H1 (cell line): ENCODE results near the gene TSPAN9. TPM values are rescaled to one million over a fixed set of nuclear protein-coding genes. Genes with fewer than 3 reads are reported as not detected.

ENCODE experiments used
- CTCF ChIA-PET: fragments of 300-600 bp; sonication (Branson Sonifier 250); formaldehyde crosslinking; loops from one replicate; lab custom pipeline; 2021; ENCODE audit not compliant: partially characterized antibody; lab: Charles Lee
- POLR2A ChIA-PET: fragments of 300-600 bp; sonication (Branson Sonifier 250); formaldehyde crosslinking; loops from one replicate; lab custom pipeline; 2021; ENCODE audit warnings: inconsistent platforms; ENCODE audit not compliant: partially characterized antibody; lab: Charles Lee
- DNase-seq, 2 experiments: peaks; one replicate each; pipeline versions ENCODE4 v3.0.0 to v3.0.0-alpha.2; 2010 to 2022; ENCODE audit warnings: low spot score in 2 of 2, low read depth in 1 of 2, mixed read lengths in 1 of 2
- FAIRE-seq: peaks from 2 replicates; lab custom pipeline; 2011; peaks lifted over from hg19 to GRCh38; lab: Jason Lieb, UNC
- H2AFZ ChIP-seq: 2 replicates; pipeline ENCODE4 v1.8.1; 2012; ENCODE audit warnings: low read length, inconsistent platforms
- H2AK5ac ChIP-seq: 2 replicates; pipeline ENCODE4 v1.6.1; 2013; ENCODE audit warnings: low read depth, low read length
- H2BK120ac ChIP-seq: replicated peaks from 2 replicates; pipeline ENCODE3; 2013; ENCODE audit warnings: low read depth, low read length, inconsistent platforms
- H2BK12ac ChIP-seq: 2 replicates; pipeline ENCODE4 v1.6.1; 2013; ENCODE audit warnings: low read depth, low read length
- H2BK15ac ChIP-seq: 2 replicates; pipeline ENCODE4 v1.6.1; 2013; ENCODE audit warnings: low read length
- H2BK20ac ChIP-seq: 2 replicates; pipeline ENCODE4 v1.6.1; 2013; ENCODE audit warnings: low read length
- H2BK5ac ChIP-seq: 2 replicates; pipeline ENCODE4 v1.6.1; 2013; ENCODE audit warnings: low read depth, low read length
- H3K14ac ChIP-seq: 2 replicates; pipeline ENCODE4 v1.6.1; 2013; ENCODE audit warnings: inconsistent platforms; ENCODE audit not compliant: insufficient read length
- H3K18ac ChIP-seq: 2 replicates; pipeline ENCODE4 v1.6.1; 2013; ENCODE audit warnings: low read length; ENCODE audit errors: extremely low read depth
- H3K23ac ChIP-seq: 2 replicates; pipeline ENCODE4 v1.6.1; 2013; ENCODE audit warnings: inconsistent platforms; ENCODE audit not compliant: insufficient read length
- H3K23me2 ChIP-seq: 2 replicates; pipeline ENCODE4 v1.6.1; 2013; ENCODE audit warnings: low read depth, low read length
- H3K27ac ChIP-seq: 2 replicates; pipeline ENCODE4 v1.6.1; 2011; ENCODE audit warnings: low read depth, low read length, inconsistent platforms
- H3K27me3 ChIP-seq, 4 experiments: replicated peaks in 1 of 4; 1 replicate in 1 of 4; 2 replicates in 3 of 4; pipeline versions ENCODE4 v1.6.1 to v1.8.1; 2011 to 2013; ENCODE audit warnings: low read length in 3 of 4, mild to moderate bottlenecking in 3 of 4, inconsistent platforms in 2 of 4, mixed read lengths in 2 of 4, moderate library complexity in 1 of 4; ENCODE audit not compliant: control insufficient read depth in 3 of 4, insufficient read depth in 3 of 4; ENCODE audit errors: extremely low read depth in 1 of 4
- H3K36me3 ChIP-seq, 4 experiments: 2 replicates each; pipeline versions ENCODE4 v1.6.1 to v1.8.1; 2011 to 2013; ENCODE audit warnings: mild to moderate bottlenecking in 4 of 4, low read length in 3 of 4, moderate library complexity in 2 of 4, control low read depth in 1 of 4, inconsistent platforms in 1 of 4; ENCODE audit not compliant: insufficient read depth in 4 of 4, control insufficient read depth in 2 of 4
- H3K4ac ChIP-seq: replicated peaks from 2 replicates; pipeline ENCODE3; 2013; ENCODE audit warnings: low read length, low read depth, mixed read lengths, inconsistent platforms; ENCODE audit not compliant: insufficient read length
- H3K4me1 ChIP-seq, 4 experiments: replicated peaks in 1 of 4; 1 replicate in 1 of 4; 2 replicates in 3 of 4; pipeline versions ENCODE4 v1.6.1 to v1.8.1; 2011 to 2013; ENCODE audit warnings: low read length in 3 of 4, inconsistent platforms in 2 of 4, mixed read lengths in 1 of 4; ENCODE audit not compliant: insufficient read depth in 4 of 4, control insufficient read depth in 3 of 4
- H3K4me2 ChIP-seq, 2 experiments: 2 replicates each; pipeline versions ENCODE4 v1.6.1 to v1.8.1; 2011 to 2013; ENCODE audit warnings: low read depth in 2 of 2, low read length in 2 of 2, control low read depth in 1 of 2, inconsistent platforms in 1 of 2, mild to moderate bottlenecking in 1 of 2; ENCODE audit not compliant: insufficient read depth in 1 of 2
- H3K4me3 ChIP-seq, 4 experiments: fragments of 200-600, 300-600 bp in 1 of 4; sonication (generic), shearing (Covaris generic), sonication (Bioruptor Twin) in 1 of 4; 2 replicates each; pipeline versions ENCODE4 v1.5.1 to v1.8.1; 2011 to 2016; ENCODE audit warnings: low read length in 4 of 4, low read depth in 3 of 4, control low read depth in 2 of 4, inconsistent platforms in 2 of 4, mild to moderate bottlenecking in 2 of 4, mixed read lengths in 1 of 4, moderate library complexity in 1 of 4; ENCODE audit not compliant: insufficient read depth in 2 of 4; ENCODE audit errors: extremely low read depth in 1 of 4
- H3K56ac ChIP-seq: replicated peaks from 2 replicates; pipeline ENCODE3; 2013; ENCODE audit warnings: low read depth, mild to moderate bottlenecking, mixed read lengths, low read length, inconsistent platforms; ENCODE audit not compliant: insufficient read length
- H3K79me1 ChIP-seq: 2 replicates; pipeline ENCODE4 v1.6.1; 2013; ENCODE audit warnings: low read depth, low read length, control low read depth
- H3K79me2 ChIP-seq, 2 experiments: 2 replicates each; pipeline versions ENCODE4 v1.6.1 to v1.8.1; 2012 to 2013; ENCODE audit warnings: low read length in 2 of 2, mild to moderate bottlenecking in 2 of 2, inconsistent platforms in 1 of 2; ENCODE audit not compliant: insufficient read depth in 2 of 2, control insufficient read depth in 1 of 2
- H3K9ac ChIP-seq, 4 experiments: replicated peaks in 1 of 4; 1 replicate in 1 of 4; 2 replicates in 3 of 4; pipeline versions ENCODE4 v1.6.1 to v1.8.1; 2011 to 2013; ENCODE audit warnings: low read depth in 3 of 4, low read length in 3 of 4, control low read depth in 2 of 4, mild to moderate bottlenecking in 2 of 4, moderate library complexity in 2 of 4, inconsistent platforms in 1 of 4; ENCODE audit errors: extremely low read depth in 1 of 4
- H3K9me3 ChIP-seq, 2 experiments: 2 replicates each; pipeline versions ENCODE4 v1.6.1 to v1.8.1; 2012 to 2013; ENCODE audit warnings: mild to moderate bottlenecking in 2 of 2, moderate library complexity in 2 of 2, control low read depth in 1 of 2, inconsistent platforms in 1 of 2, low read depth in 1 of 2, low read length in 1 of 2, mixed read lengths in 1 of 2; ENCODE audit not compliant: insufficient read depth in 2 of 2
- H4K20me1 ChIP-seq, 2 experiments: replicated peaks in 1 of 2; 2 replicates each; pipeline versions ENCODE3 to v1.8.1; 2011 to 2013; ENCODE audit warnings: inconsistent platforms in 2 of 2, low read length in 2 of 2, mild to moderate bottlenecking in 1 of 2; ENCODE audit not compliant: insufficient read depth in 2 of 2, control insufficient read depth in 1 of 2
- H4K5ac ChIP-seq: 2 replicates; pipeline ENCODE4 v1.6.1; 2013; ENCODE audit warnings: low read length, low read depth, mixed read lengths, inconsistent platforms; ENCODE audit not compliant: insufficient read length
- H4K8ac ChIP-seq: 2 replicates; pipeline ENCODE4 v1.8.0; 2013; ENCODE audit warnings: mild to moderate bottlenecking, moderate library complexity, low read length, inconsistent platforms; ENCODE audit not compliant: insufficient read depth; ENCODE audit errors: extremely low read depth
- H4K91ac ChIP-seq: replicated peaks from 2 replicates; pipeline ENCODE3; 2013; ENCODE audit warnings: low read length, mixed read lengths, inconsistent platforms; ENCODE audit not compliant: insufficient read length
- ATF2 ChIP-seq: IDR thresholded peaks from 2 replicates; pipeline ENCODE4 v1.6.1; 2012; ENCODE audit warnings: low read length, inconsistent platforms
- ATF3 ChIP-seq: IDR thresholded peaks from 2 replicates; pipeline ENCODE4 v1.6.1; 2011; ENCODE audit warnings: low read depth, mild to moderate bottlenecking, low read length; ENCODE audit not compliant: insufficient read depth
- CREB1 ChIP-seq: IDR thresholded peaks from 2 replicates; pipeline ENCODE4 v1.6.1; 2012; ENCODE audit warnings: inconsistent platforms
- EP300 ChIP-seq, 2 experiments: IDR thresholded peaks; 1 replicate in 1 of 2; 2 replicates in 1 of 2; pipeline ENCODE4 v1.6.1; 2011 to 2012; ENCODE audit warnings: low read depth in 2 of 2, low read length in 2 of 2, mild to moderate bottlenecking in 2 of 2, borderline replicate concordance in 1 of 2, inconsistent platforms in 1 of 2, moderate library complexity in 1 of 2
- POLR2A ChIP-seq, 2 experiments: IDR thresholded peaks; 1 replicate in 1 of 2; 2 replicates in 1 of 2; pipeline ENCODE4 v1.6.1; 2011; ENCODE audit warnings: low read depth in 2 of 2, low read length in 2 of 2, mild to moderate bottlenecking in 2 of 2; ENCODE audit errors: control extremely low read depth in 1 of 2
- POLR2AphosphoS5 ChIP-seq: IDR thresholded peaks from 2 replicates; pipeline ENCODE4 v1.6.1; 2011; ENCODE audit warnings: low read depth, low read length
- RBBP5 ChIP-seq: IDR thresholded peaks from 2 replicates; pipeline ENCODE4 v1.7.1; 2012; ENCODE audit warnings: low read depth, mild to moderate bottlenecking, inconsistent platforms, low read length, moderate library complexity, borderline replicate concordance
- SP2 ChIP-seq: IDR thresholded peaks from 2 replicates; pipeline ENCODE4 v1.6.1; 2012; ENCODE audit warnings: mild to moderate bottlenecking, low read length, inconsistent platforms
- SP4 ChIP-seq: IDR thresholded peaks from 2 replicates; pipeline ENCODE4 v1.6.1; 2012; ENCODE audit warnings: low read length, inconsistent platforms
- TBP ChIP-seq: IDR thresholded peaks from 2 replicates; pipeline ENCODE4 v1.6.1; 2011; ENCODE audit warnings: low read depth, low read length, improper control_type of control experiment
- YY1 ChIP-seq: IDR thresholded peaks from 2 replicates; pipeline ENCODE4 v1.6.1; 2011; ENCODE audit warnings: low read depth, mild to moderate bottlenecking, low read length
- WGBS, 2 experiments: shearing (Covaris generic) in 1 of 2; methylation state at CpG; one replicate each; pipeline versions ENCODE4 v1.1.6 to v1.1.7; 2013 to 2015; ENCODE audit warnings: low lambda C conversion rate in 2 of 2, mixed read lengths in 2 of 2, inconsistent platforms in 1 of 2, low coverage in 1 of 2, missing lambda C conversion rate in 1 of 2; ENCODE audit not compliant: insufficient replicate concordance in 2 of 2, insufficient coverage in 1 of 2, insufficient read length in 1 of 2; ENCODE audit errors: extremely low coverage in 1 of 2, missing lambda C conversion rate in 1 of 2; 5-methylcytosine and 5-hydroxymethylcytosine counted together
- polyA plus RNA-seq, 7 experiments: library from polyadenylated mRNA; depleted of rRNA in 3 of 7; stranded (reverse) in 5 of 7; unstranded in 2 of 7; fragments of >200 nt in 5 of 7; fragments of 200-250 nt in 2 of 7; gene quantifications; 1 replicate in 5 of 7; 2 replicates in 1 of 7; 4 replicates in 1 of 7; pipeline versions ENCODE4 v1.2.1 to v1.2.3, GENCODE V29; 2011 to 2013; ENCODE audit warnings: missing spikeins in 2 of 7, mixed read lengths in 2 of 7
- total RNA-seq: library from RNA; stranded (reverse); fragmentation: NEBNext Ultra II Directional; extraction: Animal tissue kit (Norgen Biotek cat#: 25700); gene quantifications from 2 replicates; pipeline ENCODE4 v1.2.1, GENCODE V29; 2021

Gene TSPAN9
- total and polyA plus RNA-seq, 2 of the 8 experiments (the other 6 are each of a cell fraction or from before 2014, with no cell fraction given), result 11.5 to 29.1 TPM

- Histone ChIP-seq H4K91ac (no peak overlapping the region), H3K27ac (no peak overlapping the region), H3K4me3 (no peak overlapping the region), H3K4me1 (peaks cover 2 to 11% (median 5%) of the 10 kb centered on the region in 4 experiments; a peak in 6 of 7 replicates), H2AK5ac (no peak overlapping the region), H3K4ac (no peak overlapping the region), H2BK20ac (0 out of 2 replicates have a peak overlapping the region, but pooled peaks have one; percentile 61), H3K9me3 (no peaks in the 10 kb centered on the region), H4K8ac (no peak overlapping the region), H3K27me3 (no peaks in the 10 kb centered on the region), H2AFZ (no peak overlapping the region), H3K14ac (no peak overlapping the region), H2BK15ac (peak overlapping the region; percentile 53; the same call in 1 of the 2 replicates), H3K36me3 (no peaks in the 10 kb centered on the region), H3K79me2 (no peaks in the 10 kb centered on the region), H3K56ac (no peak overlapping the region), H3K4me2 (no peak overlapping the region), H3K9ac (no peak overlapping the region), H4K5ac (no peak overlapping the region), H2BK120ac (no peak overlapping the region), H4K20me1 (no peaks in the 10 kb centered on the region), H3K23ac (no peak overlapping the region), H3K23me2 (peaks cover 2% of the 10 kb centered on the region; the same call in 1 of the 2 replicates), H2BK5ac (peak overlapping the region; percentile 66; the same call in 1 of the 2 replicates), H3K18ac (peak overlapping the region; percentile 71), H3K79me1 (peaks cover 3% of the 10 kb centered on the region), H2BK12ac (0 out of 2 replicates have a peak overlapping the region, but pooled peaks have one; percentile 50)
- 86% methylated on average over 12 of the region's 12 CpGs; no CpG with 5 or more reads in 1 of the 2 experiments for WGBS, 2 experiments
- DNase-seq, result no peak
- POLR2A ChIA-PET, result interaction anchor here (0.9 to 1.5 kb wide), 2 partner anchors 14 to 16 kb away, joined by 3 to 4 read pairs; no protein-coding TSS in a partner anchor
- no peak for FAIRE-seq
- CTCF ChIA-PET, result interaction anchor here (1.0 to 3.5 kb wide), 15 partner anchors 10 to 329 kb away, joined by 3 to 20 read pairs (median 4); no protein-coding TSS in a partner anchor
- no peak for TF ChIP-seq POLR2A (IDR thresholded peaks at IDR 0.05; ENCODE audit: control extremely low read depth in 1 of 2, low read depth in 2 of 2, low read length in 2 of 2)
- no peak for TF ChIP-seq ATF3
- no peak for TF ChIP-seq EP300 (IDR thresholded peaks at IDR 0.05; ENCODE audit: borderline replicate concordance in 1 of 2, low read depth in 2 of 2, low read length in 2 of 2)
- TF ChIP-seq SP4, result no peak
- TF ChIP-seq ATF2, result no peak
- TF ChIP-seq YY1, result no peak
- TF ChIP-seq POLR2AphosphoS5, result no peak
- TF ChIP-seq CREB1, result no peak
- no peak for TF ChIP-seq TBP
- no peak for TF ChIP-seq SP2
- no peak for TF ChIP-seq RBBP5
These were observed 101.6 kb downstream of the TSPAN9 start for GRCh38 chr12:3178671-3179313.
